Skeletal muscle satellite cell (primary cell): Measurements from ENCODE around the gene IST1.

Source experiments
- H3K27me3 ChIP-seq: 2 replicates; pipeline ENCODE4 v1.7.0; 2013; ENCODE audit warnings: low read length; ENCODE audit not compliant: control insufficient read depth, insufficient read depth
- H3K36me3 ChIP-seq: 2 replicates; pipeline ENCODE4 v1.7.0; 2013; ENCODE audit warnings: mild to moderate bottlenecking, control low read depth, low read length; ENCODE audit not compliant: insufficient read depth
- H3K4me1 ChIP-seq: 2 replicates; pipeline ENCODE4 v1.7.0; 2013; ENCODE audit warnings: low read length; ENCODE audit not compliant: control insufficient read depth, insufficient read depth
- H3K4me2 ChIP-seq: 2 replicates; pipeline ENCODE4 v1.7.0; 2013; ENCODE audit warnings: mild to moderate bottlenecking, low read length
- H3K4me3 ChIP-seq: 2 replicates; pipeline ENCODE4 v1.7.0; 2013; ENCODE audit warnings: low read length
- H3K9ac ChIP-seq: 2 replicates; pipeline ENCODE4 v1.7.0; 2013; ENCODE audit warnings: mild to moderate bottlenecking, low read depth, low read length, moderate library complexity
- H3K9me3 ChIP-seq: replicated peaks from 2 replicates; pipeline ENCODE4 v1.7.0; 2013; ENCODE audit warnings: mild to moderate bottlenecking, control low read depth, low read length

Gene IST1

DNA sequence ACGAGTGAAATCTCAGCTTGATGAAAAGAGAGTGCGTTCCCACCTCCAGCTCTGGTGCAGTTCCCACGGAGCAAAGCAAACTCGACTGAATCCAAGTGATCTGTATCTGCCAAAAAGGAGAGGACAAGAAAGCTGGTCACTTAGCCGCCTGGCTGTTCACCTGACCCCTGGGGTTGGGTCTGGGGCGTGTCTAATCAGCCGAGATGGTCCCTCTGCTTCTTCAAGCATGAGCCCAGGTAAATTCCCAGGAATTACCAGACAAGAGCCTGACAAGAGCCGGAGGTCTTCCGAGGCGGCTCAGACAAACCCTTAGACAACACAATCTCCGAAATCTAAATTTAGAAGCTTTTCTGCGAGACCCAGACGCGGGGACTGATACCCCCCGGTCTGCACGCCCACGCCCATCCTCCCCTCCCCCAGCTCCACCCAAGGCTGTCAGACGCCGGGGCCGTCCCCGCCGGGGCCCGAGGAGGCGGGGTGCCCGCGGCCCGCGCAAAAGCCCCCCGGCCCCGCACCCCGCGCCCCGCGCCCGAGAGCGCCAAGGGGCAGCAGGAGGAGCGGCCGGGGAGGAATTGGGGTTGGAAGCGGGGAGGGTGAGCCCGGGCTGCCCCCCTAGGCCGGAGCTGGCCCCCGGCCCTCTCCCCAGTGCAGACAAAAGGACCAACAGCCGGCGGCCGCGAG is 12.0 kb upstream of the IST1 start:
- Histone ChIP-seq H3K4me3 (peak overlapping the region; percentile 88), H3K27me3 (no peaks in the 10 kb centered on the region), H3K4me1 (peaks cover 11% of the 10 kb centered on the region), H3K4me2 (peak overlapping the region; percentile 99), H3K9me3 (no peaks in the 10 kb centered on the region), H3K36me3 (peaks cover 12% of the 10 kb centered on the region), H3K9ac (peak overlapping the region; percentile 93)

DNA sequence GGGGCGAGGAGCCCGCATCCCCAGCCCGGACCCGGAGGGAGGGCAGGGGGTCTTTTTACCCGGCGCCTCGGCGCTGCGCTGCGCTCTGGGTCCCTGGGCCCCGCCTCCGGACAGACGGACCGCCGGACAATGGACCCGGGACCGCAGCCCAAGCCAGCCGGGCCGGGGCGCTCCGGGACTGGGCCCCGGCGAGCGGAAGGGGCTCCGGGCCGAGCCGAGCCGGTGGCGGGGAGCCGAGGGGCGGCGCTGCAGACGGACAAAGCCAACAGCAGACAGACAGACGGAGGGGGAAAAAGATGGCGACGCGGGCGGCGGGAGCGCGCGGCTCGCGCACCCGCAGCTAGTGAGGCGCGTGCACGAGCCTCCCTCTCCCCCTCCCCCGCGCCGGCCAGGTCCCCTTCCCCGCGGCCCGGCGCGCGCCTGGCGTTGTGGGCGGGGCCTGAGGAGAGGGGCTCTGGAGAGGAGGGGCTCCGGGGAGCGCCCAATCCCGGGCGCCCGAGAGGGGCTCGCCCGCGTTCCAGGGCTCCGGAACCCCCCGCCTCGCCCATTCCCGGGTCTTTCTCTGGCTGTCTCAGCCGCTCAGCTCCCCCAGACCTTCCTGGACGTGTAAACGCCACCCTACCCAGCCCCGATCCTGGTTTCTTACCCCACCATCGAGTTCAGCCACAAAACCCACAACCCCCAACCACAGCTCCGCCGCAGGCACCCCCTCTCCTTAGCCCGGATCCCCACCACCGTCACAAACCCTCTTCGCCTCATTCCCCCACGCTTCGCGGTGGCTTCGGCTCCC is 11.3 kb upstream of the IST1 start, which contains the start of gene ZNF821:
Gene ZNF821, minus strand, starts transcription at position 334 of the 790 bp plus-strand sequence. CDS start 4,236 bp downstream, outside the sequence.
- Histone ChIP-seq H3K4me3 (peak within 1 kb of the TSS; percentile 88), H3K36me3 (peaks cover 12% of the 10 kb centered on the region), H3K4me2 (peak within 1 kb of the TSS; percentile 99), H3K27me3 (no peaks in the 10 kb centered on the region), H3K9me3 (no peaks in the 10 kb centered on the region), H3K4me1 (peaks cover 11% of the 10 kb centered on the region), H3K9ac (peak within 1 kb of the TSS; percentile 93)

DNA sequence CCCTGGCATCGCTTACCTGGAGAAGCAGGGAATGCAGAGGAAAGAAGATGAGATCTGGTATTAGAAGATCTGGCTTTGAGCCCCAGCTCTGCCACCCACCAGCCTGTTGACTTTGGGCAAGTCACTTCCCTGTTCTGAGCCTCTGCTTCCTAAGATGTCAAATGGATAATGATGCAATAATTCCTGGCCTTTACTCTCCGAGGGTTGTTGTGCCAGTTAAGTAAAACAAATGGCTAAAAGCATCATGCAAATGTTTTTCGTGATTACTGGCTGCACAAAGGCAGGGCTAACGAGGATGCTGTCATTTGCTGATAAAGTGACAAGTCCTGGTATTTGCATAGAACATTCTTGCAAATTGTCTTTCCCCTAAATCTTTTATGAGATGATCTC is 10.1 kb upstream of the IST1 start:
- Histone ChIP-seq H3K9me3 (no peaks in the 10 kb centered on the region), H3K36me3 (peaks cover 7% of the 10 kb centered on the region), H3K9ac (no peak overlapping the region), H3K4me1 (peaks cover 11% of the 10 kb centered on the region), H3K27me3 (no peaks in the 10 kb centered on the region), H3K4me2 (no peak overlapping the region), H3K4me3 (no peak overlapping the region)

DNA sequence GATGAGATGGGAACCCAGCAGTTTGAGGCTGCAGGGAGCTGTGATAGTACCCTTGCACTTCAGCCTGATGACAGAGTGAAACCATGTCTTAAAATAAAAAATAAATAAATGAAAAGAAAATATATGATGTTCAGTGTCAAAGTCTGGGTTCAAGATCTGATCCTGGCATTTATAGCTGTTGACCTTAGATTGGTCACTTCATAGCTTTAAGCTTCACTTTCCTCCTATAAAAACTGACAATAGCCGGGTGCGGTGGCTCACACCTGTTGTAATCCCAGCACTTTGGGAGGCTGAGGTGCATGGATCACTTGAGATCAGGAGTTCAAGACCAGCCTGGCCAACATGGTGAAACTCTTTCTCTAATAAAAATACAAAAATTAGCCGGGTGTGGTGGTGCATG is 6.2 kb upstream of the IST1 start:
- Histone ChIP-seq H3K36me3 (no peaks in the 10 kb centered on the region), H3K4me3 (no peak overlapping the region), H3K4me1 (peaks cover 6% of the 10 kb centered on the region), H3K4me2 (no peak overlapping the region), H3K9ac (no peak overlapping the region), H3K27me3 (no peaks in the 10 kb centered on the region), H3K9me3 (no peaks in the 10 kb centered on the region)

DNA sequence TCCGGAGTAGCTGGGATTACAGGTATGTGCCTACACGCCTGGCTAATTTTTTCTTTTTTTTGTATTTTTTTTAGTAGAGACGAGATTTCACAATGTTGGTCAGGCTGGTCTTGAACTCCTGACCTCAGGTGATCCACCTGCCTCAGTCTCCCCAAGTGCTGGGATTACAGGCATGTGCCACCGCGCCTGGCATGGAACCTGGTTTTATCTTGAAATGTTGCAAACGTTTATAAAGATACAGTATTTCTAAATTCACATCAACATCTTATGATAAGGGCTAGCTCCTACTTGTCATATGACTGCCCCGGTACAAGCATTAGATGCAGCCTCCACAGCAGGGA is 1.5 kb upstream of the IST1 start:
- Histone ChIP-seq H3K4me1 (peaks cover 12% of the 10 kb centered on the region), H3K27me3 (no peaks in the 10 kb centered on the region), H3K9me3 (no peaks in the 10 kb centered on the region), H3K4me3 (peak overlapping the region; percentile 85), H3K36me3 (peaks cover 13% of the 10 kb centered on the region), H3K9ac (peak overlapping the region; percentile 98), H3K4me2 (peak overlapping the region; percentile 85)

DNA sequence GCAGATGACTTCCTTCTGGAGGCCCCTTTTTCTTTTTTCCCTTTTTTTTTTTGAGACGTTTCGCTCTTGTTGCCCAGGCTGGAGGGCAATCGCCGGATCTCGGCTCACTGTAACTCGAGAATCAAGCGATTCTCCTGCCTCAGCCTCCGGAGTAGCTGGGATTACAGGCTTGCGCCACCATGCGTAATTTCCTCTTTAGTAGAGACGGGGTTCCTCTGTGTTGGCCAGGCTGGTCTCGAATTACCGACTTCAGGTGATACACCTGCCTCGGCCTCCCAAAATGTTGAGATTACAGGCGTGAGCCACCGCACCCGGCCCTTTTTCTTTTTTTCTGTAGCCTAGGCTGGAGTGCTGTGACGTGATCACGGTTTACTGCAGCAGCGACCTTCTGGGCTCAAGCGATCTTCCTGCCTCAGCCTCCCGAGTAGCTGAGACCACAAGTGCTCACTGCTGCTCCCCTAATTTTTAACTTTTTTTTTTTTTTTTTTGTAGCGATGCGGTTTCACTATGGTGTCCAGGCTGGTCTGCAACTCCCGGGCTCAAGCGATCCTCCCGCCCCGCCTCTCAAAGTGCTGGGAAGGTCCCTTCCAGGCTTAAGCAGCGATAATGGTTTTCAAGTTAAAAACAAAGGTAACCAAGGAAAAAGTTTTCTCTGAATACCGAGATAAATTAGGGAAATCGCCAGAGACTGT is 956 bp upstream of the IST1 start:
- H3K4me3 ChIP-seq = peak overlapping the region; percentile 85
- H3K4me1 ChIP-seq = peaks cover 12% of the 10 kb centered on the region
- peak overlapping the region; percentile 85 for H3K4me2 ChIP-seq
- H3K9me3 ChIP-seq = no peaks in the 10 kb centered on the region
- no peaks in the 10 kb centered on the region for H3K27me3 ChIP-seq
- peaks cover 13% of the 10 kb centered on the region for H3K36me3 ChIP-seq
- peak overlapping the region; percentile 98 for H3K9ac ChIP-seq

DNA sequence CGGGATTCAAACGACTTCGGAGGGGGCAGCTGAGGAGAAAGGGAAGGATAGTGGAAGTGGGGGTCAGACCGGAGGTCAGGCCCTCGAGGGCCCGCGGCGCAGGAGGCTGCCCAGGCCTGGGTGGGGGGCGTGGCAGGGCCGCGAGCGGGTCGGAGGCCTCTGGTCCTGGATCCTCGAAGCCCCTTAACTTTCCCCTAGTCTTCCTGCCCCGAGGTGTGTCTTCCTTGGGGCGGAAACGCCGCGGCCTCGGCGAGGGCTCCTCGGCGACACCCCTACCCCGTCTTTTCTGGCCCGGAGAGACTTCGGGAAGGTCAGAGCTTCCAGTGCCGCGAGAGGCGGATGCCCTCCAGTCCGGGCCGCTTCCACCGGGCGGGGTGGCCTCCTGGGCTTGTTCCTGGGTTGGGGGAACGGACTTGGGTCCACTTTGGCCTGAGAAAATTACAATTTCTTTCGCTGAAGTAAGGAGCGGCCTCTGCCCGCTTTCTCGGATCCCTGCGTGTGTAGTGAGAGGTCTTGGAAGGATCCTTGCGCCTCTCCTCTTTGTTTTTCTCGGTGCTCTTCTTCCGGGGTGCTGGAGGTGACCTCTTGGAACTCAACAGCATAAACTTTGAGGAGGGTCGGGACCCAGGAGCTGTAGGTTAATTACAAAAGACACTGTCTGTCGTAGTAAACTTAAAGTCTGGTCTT is 491 bp downstream of the IST1 start:
- peak overlapping the region; percentile 85 for H3K4me2 ChIP-seq
- peaks cover 13% of the 10 kb centered on the region for H3K36me3 ChIP-seq
- H3K4me3 ChIP-seq = peak overlapping the region; percentile 85
- H3K27me3 ChIP-seq = no peaks in the 10 kb centered on the region
- H3K9me3 ChIP-seq = no peaks in the 10 kb centered on the region
- peak overlapping the region; percentile 98 for H3K9ac ChIP-seq
- peaks cover 14% of the 10 kb centered on the region for H3K4me1 ChIP-seq

DNA sequence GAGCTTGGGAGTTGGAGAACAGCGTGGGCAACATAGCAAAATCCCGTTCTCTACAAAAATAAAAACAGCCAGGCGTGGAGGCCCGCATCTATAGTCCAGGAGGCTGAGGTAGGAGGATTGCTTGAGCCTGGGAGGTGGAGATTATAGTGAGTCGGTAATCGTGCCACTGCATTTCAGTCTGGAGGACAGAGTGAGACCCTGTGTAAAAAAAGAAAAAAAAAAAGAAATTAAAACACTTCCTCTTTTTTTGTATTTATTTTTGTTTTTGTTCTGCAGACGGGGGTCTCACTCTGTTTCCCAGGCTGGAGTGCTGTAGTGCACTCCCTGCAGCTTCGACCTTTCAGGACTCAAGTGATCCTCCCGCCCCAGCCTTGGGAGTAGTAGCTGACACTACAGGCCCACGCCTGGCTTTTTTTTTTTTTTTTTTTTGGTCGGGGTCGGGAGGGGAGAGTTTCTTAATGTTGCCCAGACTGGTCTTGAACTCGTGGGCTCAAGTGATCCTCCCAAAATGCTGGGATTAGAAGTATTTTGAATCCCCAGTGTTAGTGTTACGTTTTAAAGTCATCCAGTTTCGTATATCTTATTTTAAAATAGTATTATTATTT is 1.5 kb downstream of the IST1 start:
- Histone ChIP-seq H3K27me3 (no peaks in the 10 kb centered on the region), H3K9ac (peak overlapping the region; percentile 98), H3K9me3 (no peaks in the 10 kb centered on the region), H3K36me3 (peaks cover 13% of the 10 kb centered on the region), H3K4me1 (peaks cover 14% of the 10 kb centered on the region), H3K4me2 (peak overlapping the region; percentile 85), H3K4me3 (peak overlapping the region; percentile 85)

DNA sequence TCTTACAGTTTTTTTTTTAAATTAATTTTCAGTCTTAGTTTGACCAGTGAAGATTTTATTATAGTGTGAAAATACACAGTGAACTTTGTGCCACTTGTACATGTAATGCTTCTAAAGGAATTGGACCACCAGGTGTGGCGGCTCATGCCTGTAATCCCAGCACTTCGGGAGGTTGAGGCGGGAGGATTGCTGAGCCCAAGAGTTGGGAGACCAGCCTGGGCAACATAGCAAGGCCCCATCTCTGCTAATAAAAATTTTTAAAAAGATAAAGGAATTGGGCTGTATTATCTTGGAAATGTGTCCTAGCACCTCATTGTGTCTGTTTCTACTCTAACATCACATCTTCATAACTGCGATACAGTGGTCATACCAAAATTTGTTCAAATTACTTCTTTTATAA is 3.8 kb downstream of the IST1 start:
- Histone ChIP-seq H3K9me3 (no peaks in the 10 kb centered on the region), H3K4me2 (no peak overlapping the region), H3K36me3 (peaks cover 13% of the 10 kb centered on the region), H3K4me3 (no peak overlapping the region), H3K9ac (no peak overlapping the region), H3K27me3 (no peaks in the 10 kb centered on the region), H3K4me1 (peaks cover 10% of the 10 kb centered on the region)

DNA sequence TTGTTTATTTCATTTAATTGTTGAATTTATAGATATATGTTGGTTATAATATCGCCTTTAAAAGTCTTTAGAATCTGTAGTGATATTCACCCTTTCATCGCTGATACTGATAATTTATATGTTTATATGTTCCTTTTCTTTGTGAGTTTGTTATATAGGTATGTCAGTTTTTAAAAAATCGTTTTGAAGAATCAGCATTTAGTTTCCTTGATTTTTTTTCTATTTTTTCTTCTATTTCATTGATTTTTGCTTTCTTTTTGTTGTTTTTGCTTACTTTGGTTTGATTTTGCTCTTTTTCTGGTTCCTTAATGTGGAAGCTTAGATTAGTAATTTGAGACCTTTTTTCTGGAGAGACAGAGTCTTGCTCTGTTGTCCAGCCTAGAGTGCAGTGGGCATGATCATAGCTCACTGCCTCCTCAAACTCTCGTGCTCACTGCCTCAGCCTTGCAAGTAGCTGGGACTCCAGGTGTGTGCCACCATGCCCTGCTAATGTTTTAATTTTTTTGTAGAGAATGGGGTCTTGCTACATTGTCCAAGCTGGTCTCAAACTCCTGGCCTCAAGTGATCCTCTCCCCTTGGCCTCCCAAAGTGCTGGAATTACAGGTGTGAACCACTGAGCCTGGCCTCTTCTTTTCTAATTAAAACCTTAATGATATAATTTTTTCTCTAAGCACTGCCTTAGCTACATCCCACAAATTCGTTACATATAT is 7.5 kb downstream of the IST1 start:
- Histone ChIP-seq H3K4me2 (no peak overlapping the region), H3K9ac (no peak overlapping the region), H3K36me3 (peaks cover 3% of the 10 kb centered on the region), H3K9me3 (no peaks in the 10 kb centered on the region), H3K4me3 (no peak overlapping the region), H3K4me1 (peaks cover 2% of the 10 kb centered on the region), H3K27me3 (no peaks in the 10 kb centered on the region)
